Amniotic stem cell (primary cell): Measurements from ENCODE around the gene CSNK2A2.

Experiments used
- DNase-seq: peaks from one replicate; lab custom pipeline; 2025; lab: John Stamatoyannopoulos, UW

Gene CSNK2A2

GRCh38 chr16:58110571-58111301 lies 87.2 kb downstream of the CSNK2A2 start:
- DNase-seq, result no peak

- no peak for DNase-seq
These were observed 88.0 kb downstream of the CSNK2A2 start for GRCh38 chr16:58109881-58110280.

GRCh38 chr16:58109330-58109729 lies 88.6 kb downstream of the CSNK2A2 start:
- no peak for DNase-seq
